Measurements from ENCODE around the gene RSAD1.
"Not testable (repeated sequence)": the region's sequence is repeated elsewhere in the genome, so short reads cannot be mapped to it uniquely, and the experiment has no call there.

The RSAD1 gene

DNA sequence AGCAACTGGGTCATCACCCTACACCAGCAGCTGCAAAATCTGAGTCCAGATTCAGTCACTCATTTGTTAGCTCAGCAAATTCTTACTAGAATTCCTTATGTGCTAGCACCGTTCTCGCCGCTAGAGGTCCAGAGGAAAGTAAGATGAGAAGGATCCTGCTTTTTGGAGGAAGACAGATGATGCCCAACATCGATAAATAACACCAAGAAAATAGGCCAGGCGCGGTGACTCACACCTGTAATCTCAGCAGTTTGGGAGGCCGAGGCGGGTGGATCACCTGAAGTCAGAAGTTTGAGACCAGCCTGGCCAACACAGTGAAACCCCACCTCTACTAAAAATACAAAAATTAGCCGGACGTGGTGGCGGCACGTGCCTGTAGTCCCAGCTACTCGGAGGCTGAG is 5.9 kb upstream of the RSAD1 start:
- not testable (repeated sequence) for DNase-seq (ENCODE audit: low read depth)

DNA sequence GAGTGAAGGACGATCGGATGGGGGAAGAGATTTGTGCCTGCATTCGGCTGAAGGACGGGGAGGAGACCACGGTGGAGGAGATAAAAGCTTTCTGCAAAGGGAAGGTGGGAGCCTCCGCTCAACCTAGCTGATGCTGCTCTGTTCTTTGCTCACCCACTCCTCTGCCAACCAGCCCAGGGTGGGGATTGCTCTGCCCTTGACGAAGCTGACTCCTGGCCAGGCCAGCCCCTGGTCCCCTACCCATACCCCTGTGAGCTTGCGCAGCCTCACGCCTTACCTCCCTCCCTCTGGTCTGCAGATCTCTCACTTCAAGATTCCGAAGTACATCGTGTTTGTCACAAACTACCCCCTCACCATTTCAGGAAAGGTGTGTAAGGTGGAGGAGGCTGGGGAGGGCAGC is 4.8 kb upstream of the RSAD1 start:
- DNase-seq (ENCODE audit: low read depth), result no peak

DNA sequence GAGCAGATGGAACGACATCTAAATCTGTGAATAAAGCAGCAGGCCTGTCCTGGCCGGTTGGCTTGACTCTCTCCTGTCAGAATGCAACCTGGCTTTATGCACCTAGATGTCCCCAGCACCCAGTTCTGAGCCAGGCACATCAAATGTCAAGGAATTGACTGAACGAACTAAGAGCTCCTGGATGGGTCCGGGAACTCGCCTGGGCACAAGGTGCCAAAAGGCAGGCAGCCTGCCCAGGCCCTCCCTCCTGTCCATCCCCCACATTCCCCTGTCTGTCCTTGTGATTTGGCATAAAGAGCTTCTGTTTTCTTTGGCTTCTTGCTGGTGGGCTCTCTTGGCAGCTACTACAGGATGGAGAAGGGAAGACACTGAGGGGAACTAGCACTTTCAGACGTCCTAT is 4.1 kb upstream of the RSAD1 start:
- DNase-seq (ENCODE audit: low read depth), result no peak

DNA sequence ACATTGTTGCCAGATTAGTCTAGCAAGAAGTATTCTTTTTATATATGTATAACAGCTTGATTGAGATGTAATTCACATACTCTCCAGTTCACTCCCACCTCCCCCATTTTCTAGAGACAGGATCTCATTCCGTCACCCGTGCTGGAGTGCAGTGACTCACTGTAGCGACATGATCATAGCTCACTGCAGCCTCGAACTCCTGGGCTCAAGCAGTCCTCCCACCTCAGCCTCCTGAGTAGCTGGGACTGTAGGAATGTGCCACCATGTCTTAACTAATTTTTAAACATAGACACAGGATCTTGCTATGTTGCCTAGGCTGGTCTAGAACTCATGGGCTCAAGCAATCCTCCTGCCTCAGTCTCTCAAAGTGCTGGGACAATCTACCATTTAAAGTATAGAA is 3.3 kb upstream of the RSAD1 start:
- no peak for DNase-seq (ENCODE audit: low read depth)

DNA sequence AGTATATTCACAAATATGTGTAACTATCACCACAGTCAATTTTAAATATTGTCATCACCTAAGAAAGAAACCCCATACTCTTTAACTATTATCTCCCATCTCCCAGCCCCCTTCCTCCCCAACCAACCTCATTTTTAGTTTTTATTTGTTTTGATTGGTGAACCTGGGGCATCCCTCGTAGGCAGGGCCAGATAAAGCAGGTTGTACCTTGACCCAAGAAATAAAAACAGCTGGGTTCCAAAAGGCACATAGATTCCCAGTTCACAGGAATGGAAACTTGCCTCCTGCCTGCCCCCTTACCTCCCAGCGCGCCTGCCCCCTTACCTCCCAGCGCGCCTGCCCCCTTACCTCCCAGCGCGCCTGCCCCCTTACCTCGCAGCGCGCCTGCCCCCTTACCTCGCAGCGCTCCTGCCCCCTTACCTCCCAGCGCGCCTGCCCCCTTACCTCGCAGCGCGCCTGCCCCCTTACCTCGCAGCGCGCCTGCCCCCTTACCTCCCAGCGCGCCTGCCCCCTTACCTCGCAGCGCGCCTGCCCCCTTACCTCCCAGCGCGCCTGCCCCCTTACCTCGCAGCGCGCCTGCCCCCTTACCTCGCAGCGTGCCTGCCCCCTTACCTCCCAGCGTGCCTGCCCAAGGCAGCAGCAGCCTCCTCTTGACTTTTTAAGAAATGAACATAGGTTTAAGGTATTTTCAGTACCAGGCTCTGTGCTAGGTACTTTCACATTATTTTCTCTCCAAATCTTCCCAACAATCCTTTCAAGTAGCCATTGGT is 2.7 kb upstream of the RSAD1 start:
- DNase-seq (ENCODE audit: low read depth), result not testable (repeated sequence)

DNA sequence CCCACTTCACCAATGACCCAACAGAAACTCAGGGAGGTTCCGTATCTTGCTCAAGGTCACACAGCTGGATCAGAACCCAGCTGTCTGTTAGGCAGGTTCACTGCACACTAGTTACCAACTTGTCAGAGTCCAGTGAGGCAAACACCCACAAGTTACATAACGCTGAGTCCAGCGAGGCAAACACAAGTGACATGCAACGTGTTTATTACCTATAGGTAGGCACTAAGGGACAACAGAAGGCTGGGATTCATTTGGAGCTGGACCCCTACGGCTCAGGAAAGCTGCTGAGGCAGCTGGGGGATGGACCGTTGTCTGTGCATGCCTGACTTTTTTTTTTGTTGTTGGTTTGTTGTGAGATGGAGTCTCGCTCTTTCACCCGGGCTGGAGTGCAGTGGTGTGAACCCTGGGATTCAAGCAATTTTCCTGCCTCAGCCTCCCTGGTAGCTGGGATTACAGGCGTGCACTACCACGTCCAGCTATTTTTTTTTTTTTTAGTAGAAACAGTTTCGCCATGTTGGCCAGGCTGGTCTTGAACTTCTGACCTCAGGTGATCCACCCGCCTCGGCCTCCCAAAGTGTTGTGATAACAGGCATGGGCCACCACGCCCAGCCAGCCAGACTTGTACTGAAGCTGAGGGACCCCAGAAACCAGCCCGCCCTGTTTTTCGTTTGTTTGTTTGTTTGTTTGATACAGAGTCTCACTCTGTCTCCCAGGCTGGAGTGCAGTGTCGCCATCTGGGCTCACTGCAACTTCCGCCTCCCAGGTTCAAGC is 1.9 kb upstream of the RSAD1 start:
- no peak for DNase-seq (ENCODE audit: low read depth)

DNA sequence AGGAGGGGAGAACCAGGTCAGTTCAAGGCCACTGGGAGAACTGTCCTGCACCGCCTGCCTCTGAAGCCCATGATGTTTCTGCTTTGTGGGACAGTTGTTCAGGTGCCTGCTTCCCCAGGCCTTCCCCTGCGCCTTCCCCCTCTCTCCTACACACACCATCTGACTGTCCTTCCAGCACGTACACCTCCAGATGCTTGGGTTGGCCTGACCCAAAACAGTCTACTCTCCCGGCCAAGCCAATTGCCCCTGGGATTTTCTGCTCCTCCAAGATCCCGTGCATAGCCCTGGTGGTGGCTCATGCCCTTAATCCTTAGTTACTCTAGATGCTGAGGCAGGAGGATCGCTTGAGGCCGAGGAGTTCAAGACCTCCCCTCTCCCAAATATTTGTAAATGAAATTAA is 684 bp upstream of the RSAD1 start:
- DNase-seq (ENCODE audit: low read depth), result no peak

DNA sequence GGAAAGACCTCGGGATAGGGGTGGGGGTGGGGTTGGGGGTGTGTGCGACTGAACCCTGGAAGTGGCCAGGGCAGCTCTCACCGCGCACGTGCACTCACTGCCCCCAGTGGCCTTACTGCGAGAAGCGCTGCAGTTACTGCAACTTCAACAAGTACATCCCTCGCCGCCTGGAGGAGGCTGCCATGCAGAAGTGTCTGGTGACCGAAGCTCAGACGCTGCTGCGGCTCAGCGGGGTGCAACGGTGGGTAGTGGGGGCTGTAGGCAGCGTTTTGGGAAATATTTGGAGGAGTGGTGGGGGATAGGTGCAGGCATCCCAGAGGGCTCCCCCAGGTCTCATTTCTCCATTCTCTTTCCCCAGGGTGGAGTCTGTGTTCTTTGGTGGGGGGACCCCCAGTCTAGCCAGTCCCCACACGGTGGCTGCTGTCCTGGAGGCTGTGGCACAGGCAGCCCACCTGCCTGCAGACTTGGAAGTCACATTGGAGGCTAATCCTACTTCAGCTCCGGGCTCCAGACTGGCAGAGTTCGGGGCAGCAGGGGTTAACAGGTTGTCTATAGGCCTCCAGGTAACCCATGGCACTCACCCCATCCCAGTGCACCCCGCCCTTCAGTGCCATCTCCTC is 972 bp downstream of the RSAD1 start:
- DNase-seq (ENCODE audit: low read depth), result no peak

DNA sequence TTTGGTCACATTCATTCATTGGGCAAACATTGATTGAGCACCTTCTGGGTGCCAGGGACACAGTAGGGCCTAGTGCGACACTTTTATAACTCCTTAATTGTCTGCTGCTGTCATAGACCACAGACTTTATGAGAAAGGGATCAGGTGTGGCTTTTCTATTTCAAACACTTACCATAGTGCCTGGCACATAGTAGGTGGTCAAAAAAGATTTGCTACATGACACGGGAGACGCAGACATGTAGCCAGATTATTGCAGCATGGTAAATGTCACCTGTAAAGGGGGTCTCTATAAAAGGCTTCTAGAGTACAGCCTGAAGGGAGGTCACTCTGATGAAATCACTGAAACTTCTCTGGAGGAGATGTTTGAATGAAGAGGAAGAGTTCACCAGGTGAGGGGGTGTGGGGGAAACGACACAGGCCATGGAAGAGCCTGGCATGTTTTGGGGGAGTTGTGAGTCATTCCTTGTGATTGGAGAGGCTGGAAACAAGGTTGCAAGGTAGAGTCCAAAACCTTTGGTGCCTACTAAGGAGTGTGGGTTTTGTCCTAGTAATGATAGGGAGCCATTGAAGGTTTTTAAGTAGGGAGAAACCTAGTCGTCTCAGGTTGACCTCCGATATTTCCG is 1.6 kb downstream of the RSAD1 start:
- DNase-seq (ENCODE audit: low read depth), result no peak

DNA sequence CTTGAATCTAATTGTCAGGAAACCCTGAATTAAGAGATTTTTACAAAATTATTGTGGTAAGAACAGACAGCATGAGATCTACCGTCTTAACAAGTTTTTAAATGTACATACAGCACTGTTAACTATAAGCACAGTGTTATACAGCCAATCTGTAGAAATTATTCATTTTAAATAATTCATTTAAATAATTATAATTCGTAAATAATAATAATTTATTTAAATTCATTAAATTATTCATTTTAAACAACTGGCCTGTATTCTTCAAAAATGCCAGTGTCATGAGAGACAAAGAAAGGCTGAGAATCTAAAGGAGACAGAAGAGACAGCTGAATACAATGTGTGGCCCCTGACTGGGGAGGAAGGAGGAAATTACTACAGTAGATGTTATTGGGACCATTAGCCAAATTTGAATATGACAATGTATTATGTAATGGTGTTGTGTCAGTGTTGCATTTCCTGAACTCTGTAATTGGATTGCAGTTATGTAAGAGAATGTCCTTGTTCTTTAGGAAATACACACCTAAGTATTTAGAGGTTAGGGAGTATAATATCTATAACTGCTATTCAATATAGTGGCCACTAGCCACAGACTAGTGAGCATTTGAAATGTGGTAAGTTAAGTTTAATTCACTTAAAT is 2.3 kb downstream of the RSAD1 start:
- DNase-seq (ENCODE audit: low read depth), result no peak

DNA sequence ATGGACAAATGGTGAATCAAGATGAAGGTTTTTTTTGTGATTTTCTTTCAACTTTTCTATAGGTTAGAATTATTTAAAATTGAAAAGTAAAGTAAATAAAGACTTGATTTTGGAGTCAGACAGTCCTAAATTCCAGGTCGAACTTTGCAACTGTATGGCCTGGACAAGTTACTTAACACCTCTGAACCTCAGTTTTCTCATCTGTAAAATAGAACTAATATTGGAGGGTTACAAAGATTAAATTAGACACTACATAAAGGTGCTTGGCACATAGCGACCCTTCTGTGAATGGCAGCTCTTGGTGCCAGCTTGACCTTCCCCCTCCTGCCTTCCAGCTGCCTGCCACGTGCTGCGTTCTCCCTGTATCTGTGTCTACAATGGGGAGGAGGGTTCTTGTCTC is 3.0 kb downstream of the RSAD1 start:
- DNase-seq (ENCODE audit: low read depth), result no peak

DNA sequence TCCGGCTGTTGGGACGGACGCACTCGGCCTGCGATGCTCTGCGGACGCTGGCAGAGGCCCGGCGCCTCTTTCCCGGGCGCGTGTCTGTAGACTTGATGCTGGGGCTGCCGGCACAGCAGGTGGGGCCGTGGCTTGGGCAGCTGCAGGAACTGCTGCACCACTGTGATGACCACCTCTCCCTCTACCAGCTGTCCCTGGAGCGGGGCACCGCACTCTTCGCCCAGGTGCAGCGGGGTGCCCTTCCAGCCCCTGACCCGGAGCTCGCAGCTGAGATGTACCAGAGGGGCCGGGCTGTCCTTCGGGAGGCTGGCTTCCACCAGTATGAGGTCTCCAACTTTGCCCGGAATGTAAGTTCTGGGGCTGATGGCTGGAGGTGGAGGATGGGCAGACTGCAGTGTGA is 3.5 kb downstream of the RSAD1 start:
- no peak for DNase-seq (ENCODE audit: low read depth)

DNA sequence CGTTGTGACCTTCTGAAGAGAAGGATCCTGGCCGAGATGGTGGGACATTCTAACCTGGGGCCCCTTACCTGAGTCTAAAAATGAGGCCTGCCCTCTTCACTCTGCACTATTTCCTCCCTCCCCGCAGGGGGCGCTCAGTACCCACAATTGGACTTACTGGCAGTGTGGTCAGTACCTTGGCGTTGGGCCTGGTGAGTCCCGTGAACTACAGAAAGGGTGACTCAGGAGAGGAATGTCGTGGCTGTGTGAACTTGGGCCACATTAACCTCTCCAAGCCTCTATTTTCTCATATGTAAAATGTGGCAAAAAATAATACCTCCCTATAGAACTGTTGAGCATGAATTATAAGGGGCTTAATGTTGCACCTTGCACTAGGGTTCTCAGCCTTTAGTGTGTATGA is 3.9 kb downstream of the RSAD1 start:
- peak; percentile 66 for DNase-seq (ENCODE audit: low read depth)

DNA sequence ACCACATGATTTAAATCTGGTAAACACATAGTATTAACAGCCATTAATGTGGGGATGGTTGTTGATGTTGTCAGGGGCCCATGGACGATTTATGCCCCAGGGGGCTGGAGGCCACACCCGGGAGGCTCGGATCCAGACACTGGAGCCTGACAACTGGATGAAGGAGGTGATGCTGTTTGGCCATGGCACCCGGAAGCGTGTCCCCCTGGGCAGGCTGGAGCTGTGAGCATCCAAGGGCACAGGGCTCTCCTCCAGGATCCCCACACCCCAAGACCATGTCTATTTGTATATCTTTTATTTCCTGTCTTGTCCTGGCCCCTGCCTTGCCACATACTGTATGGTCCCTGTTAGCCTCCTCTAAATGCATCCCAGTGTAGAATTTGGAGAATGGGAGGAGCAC is 4.6 kb downstream of the RSAD1 start:
- no peak for DNase-seq (ENCODE audit: low read depth)

DNA sequence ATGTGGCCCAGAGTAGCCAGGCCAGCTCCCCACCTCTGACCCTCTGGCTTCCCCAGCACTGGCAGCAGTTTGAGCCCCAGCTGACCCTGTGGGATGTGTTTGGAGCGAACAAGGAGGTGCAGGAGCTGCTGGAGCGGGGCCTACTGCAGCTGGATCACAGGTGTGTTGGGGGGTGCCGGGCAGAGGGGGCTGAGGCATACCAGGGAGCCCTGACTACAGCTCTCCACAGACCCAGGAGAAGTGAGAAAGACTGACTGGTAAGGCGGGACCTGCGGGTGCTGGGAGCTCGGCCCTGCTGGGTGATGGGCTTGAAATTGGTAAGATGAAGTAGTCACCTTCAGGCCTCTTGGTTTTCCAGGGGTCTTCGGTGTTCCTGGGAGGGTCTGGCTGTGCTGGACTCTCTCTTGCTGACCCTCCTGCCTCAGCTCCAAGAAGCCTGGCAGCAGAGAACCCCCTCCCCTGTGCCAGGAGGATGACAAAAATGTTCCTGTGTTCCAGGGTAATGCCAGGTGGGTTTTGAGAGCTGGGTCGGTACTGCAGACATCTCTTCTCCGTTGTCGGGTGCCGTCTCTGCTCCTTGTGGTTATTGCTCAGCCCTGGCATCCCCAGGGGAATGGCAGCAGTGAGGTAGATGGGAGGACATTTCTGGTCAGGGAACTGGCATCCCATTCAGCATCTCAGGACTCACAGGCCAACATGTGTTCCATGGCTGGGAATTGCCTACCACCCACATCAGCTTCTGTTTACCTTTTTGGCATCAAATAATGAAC is 5.9 kb downstream of the RSAD1 start:
- DNase-seq (ENCODE audit: low read depth), result no peak

DNA sequence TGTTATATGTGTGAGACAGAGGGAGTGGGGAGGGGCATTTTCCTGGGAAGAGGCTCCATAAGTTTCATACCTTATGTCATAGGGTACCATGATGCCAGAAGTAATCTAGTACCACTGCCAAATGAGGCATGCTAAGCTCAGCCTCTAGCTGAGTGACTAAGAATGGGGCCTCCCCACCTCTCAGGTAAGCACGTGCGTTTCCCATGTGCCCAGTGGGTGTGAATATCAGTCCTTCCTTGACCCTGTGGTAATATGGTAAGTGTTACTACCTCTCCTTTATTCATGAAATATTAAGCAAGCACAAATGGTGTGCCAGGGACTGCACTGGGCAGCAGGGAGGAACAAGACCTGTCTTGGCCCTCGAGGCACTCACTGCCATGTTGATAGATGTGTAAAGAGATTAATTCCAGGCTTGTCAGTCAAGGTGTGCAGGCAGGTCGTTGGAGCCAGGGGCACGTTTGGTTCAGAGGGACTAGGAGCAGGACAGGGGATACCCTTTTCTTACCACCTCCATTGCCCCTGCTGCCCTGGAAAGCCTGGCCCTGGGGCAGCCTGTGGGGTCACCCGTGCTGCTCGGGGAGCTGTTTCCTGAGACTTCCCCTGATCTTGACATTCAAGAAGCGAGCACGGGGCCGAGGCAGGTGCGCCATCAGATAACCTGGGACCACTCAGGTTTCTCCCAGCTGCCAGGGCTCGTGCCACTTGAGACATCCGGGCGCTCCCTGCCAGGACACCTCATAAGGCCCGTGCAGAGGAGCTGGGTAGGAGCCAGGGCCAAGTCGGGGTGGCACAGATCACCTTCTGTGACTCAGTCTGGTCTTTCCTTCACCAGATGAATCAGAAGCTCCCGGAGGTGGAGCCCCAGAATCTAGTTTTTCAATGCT is 8.8 kb downstream of the RSAD1 start:
- no peak for DNase-seq (ENCODE audit: low read depth)

DNA sequence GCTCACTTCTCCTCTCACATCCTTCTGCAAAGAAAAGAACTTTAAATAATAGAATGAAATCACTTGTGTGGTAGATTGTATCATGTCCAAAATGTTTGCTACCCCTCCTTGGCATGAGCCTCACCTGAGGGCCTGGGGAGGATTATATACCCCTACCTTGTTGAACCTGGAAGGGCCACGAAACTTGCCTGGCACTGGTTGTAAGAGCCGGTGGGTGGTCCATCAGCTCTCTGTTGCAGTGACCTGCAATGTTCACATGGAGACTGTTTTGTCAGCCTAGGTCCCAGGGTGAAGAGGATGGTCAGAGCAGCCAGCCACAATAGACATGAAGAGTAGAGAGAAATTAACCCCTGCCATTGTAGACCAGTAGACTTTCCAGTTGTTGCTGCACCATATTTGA is 10.2 kb downstream of the RSAD1 start:
- no peak for DNase-seq (ENCODE audit: low read depth)

DNA sequence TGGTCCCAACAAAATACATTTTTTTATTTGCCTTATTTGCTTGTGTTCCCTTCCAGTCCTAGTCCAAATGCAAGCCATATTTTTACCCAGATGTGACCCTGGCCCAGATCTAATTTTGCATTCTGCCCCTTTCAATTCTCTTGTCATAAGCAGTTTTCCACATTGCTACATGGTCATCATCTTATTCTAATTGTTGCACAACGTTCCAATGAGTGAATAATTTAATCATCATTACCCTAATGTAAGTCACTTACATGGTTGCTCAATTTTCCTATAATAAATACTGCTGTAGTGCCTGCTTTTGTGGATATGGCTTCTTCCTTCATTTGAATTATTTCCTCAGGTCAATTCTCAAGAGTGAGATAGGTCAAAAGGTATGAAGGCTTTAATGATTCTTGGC is 12.8 kb downstream of the RSAD1 start:
- DNase-seq (ENCODE audit: low read depth), result no peak

DNA sequence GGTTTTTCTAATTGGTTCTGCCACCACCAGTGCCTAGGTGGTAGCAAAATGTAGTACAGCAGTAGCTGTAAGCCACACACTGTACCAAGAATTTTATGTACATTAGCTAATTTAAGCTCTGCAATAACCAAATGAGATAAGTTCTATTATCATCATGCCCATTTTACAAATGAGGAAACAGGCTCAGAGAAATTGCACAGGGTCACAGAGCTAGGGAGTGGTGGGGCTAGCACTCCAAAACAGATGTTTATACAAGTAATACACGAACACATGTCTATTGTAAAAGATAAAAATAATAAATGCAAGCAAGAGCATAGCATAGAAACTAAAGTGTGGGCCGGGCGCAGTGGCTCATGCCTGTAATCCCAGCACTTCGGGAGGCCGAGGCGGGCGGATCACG is 13.6 kb downstream of the RSAD1 start:
- DNase-seq (ENCODE audit: low read depth), result no peak

DNA sequence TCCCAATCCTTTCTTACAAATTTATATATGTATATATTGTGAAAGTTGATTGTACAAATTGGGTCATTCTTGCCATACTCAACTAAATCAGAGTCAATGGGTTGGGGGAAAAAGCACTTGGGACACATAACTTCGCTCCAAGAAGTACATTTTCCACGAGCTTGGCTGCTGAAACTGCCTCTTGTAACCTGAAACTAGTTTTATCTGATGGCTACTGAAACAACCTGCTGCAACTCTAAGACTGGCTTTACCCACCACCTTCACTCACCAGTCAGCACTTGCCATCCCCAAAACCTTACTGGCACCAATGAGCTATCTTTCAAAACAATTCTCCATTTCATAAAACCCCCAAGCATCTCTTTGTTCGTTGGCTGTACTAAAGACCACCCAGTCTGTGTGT is 15.1 kb downstream of the RSAD1 start:
- DNase-seq (ENCODE audit: low read depth), result no peak

Measured in HS-27A (cell line).